HK-2 (cell line): ENCODE measurements around the gene ATXN1L.
"Not testable (repeated sequence)": the region's sequence is repeated elsewhere in the genome, so short reads cannot be mapped to it uniquely, and the experiment has no call there.

Source experiments
- DNase-seq: peaks from one replicate; pipeline ENCODE4 v3.0.0-alpha.2; 2018; ENCODE audit not compliant: unreplicated experiment

ATXN1L gene, protein sequence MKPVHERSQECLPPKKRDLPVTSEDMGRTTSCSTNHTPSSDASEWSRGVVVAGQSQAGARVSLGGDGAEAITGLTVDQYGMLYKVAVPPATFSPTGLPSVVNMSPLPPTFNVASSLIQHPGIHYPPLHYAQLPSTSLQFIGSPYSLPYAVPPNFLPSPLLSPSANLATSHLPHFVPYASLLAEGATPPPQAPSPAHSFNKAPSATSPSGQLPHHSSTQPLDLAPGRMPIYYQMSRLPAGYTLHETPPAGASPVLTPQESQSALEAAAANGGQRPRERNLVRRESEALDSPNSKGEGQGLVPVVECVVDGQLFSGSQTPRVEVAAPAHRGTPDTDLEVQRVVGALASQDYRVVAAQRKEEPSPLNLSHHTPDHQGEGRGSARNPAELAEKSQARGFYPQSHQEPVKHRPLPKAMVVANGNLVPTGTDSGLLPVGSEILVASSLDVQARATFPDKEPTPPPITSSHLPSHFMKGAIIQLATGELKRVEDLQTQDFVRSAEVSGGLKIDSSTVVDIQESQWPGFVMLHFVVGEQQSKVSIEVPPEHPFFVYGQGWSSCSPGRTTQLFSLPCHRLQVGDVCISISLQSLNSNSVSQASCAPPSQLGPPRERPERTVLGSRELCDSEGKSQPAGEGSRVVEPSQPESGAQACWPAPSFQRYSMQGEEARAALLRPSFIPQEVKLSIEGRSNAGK

DNA sequence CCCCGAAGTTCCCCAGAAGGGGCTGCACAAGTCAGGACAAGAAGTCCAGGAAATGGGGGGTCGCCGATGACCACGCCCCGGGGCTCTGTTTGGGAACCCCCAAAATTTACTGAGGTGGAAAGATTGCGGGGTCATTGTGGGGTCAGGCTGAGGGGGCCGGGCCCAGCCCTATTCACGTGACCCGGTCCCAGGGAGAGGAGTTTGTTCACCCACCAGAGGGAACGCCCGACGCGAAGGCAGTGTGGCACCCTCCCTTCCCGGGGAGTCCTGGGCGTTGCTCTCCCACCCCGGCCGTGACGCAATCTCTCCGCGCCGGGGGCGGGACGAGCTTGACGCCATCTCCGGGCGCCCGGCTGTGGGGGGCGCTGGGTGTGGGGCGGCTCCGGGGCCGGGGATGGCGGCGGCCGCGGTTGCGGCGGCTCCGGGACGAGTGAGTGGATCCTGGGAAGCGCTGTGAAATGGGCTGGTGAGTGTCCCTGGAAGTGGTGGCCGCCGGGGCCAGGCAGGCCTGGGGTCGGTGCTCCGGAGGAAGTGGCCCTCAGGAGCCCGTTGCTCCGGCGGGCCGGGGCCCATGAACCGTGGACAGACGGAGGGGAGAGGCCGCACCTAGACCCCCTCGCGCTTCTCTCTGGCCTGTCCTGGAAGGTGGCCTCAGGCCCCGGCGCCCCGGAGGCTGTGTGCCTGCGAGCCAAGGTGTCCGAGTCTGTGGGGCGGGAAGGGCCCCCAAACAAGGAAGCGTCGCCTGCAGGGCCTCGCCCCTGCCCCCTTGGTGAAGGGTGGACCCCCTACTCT is at the start of gene ATXN1L:
Gene ATXN1L (plus strand): TSS at position 338 of the 792 bp plus-strand sequence. CDS start 3,765 bp downstream, outside the sequence.
- DNase-seq, result peak; percentile 90

DNA sequence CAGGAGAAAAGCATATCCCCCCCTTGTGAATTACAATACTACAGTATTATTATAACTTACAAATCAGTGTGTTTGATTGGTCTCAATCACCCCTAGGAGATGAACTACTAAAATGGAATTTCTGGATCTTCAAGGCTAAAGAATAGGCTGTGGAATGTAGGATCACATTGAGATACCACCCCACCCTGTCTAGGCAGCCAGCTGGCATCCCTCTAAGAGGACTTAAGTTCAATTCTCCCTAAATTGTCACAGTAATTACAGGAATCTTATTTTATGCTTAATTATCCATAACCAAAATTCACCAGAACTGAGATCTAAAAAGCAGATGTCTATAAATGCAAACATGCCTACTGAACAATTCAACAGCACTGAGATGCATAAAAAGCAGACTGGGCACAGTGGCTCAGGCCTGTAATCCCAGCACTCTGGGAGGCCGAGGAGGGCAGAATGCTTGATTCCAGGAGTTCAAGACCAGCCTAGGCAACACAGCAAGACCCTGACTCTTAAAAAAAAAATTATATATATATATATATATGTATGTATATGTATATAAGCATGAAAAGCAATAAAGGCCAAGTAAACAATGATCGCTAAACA is 49.2 kb upstream of the ATXN1L start:
- DNase-seq, result no peak

DNA sequence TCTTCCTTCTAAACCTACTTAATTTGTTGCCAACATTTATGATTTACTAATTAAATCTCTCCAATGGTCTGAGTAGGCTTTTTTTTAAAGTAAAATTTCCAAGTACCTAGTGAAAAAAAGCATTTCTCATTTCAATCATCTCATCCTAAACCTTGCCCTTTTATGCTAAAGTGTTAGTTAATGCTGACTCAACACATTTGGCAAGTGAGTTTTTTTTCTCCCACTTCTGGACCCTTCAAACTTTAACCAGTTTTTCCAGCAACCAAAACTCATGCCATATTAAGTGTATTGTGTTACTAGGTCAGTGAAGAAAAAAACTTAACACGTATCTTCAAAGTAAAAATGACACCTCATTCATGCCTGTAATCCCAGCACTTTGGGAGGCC is 42.5 kb upstream of the ATXN1L start:
- no peak for DNase-seq

DNA sequence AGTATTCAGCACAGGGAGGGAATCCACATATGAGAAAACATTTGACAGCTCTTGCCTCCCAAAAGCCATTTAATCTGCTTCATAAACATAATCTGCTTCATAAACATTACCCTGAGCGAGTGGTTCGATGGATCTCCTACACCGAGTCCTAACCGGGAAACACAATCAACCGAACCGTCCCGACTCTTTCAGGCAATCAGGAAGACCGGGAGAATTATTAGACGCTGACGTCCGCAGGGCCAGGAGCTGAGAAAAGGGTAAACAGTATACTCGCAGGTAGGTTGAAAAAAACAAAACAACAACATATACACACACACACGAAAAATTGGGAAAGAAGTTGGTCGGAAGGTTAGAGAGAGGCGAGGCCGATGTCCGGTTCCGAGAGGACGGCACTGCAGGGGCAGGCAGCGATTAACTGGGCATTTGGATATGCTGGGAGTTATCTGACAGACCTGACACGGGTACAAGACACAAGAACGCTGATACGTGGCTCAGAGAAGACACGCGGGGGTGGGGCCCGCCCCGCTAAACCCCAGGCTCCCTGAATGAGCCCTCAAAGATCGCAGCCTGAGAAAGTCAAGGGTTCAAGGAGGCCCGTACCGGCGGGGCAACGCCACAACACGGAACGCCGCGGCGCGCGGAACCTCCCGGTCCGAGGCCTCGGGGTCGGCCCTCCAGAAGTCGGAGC is 37.7 kb upstream of the ATXN1L start:
- peak; percentile 34 for DNase-seq

DNA sequence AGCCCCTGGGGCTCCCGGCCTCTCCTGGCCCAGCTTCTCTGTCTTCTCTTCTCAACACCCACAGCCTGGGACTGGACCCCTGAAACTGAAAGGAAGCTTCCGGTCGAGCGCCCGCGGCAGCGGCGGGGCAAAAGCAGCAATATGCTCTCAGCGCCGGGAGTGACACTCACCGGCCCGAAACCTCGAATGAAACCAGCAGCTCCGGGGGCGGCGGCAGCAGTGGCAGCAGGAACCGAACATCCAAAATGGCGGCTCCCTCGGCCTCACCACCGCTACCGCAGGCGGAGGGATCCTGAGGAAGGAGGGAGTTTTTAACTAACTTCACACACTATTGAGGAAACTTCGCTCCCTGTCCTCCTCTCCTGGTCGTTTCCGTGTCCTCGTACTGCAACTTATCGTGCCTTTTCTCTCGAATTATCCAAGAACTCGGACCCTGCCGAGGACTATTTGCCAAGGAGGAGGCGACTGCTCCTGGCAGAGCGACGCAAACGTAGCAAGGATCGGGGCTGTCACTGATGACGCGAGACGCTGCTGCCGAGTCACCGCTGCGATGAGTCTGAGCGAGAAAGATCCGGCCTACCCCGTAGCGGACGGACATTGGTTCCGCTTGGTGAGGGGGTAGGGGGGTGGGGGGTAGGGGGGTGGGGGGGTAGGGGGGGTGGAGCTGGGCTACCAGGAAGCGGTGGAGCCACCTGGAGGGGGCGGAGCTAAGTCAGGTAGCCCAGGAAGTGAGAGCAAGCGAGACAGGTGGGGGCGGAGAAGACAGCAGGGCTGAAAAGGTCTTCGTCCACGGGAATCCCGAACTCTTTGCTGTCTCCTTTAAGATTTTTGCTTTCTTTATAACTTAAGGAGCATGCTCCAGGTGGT is 37.0 kb upstream of the ATXN1L start, which contains the start of gene AP1G1:
Gene AP1G1 (minus strand): TSS at position 242 of the 867 bp plus-strand sequence. CDS start 19,355 bp downstream, outside the sequence.
- DNase-seq, result peak; percentile 94

DNA sequence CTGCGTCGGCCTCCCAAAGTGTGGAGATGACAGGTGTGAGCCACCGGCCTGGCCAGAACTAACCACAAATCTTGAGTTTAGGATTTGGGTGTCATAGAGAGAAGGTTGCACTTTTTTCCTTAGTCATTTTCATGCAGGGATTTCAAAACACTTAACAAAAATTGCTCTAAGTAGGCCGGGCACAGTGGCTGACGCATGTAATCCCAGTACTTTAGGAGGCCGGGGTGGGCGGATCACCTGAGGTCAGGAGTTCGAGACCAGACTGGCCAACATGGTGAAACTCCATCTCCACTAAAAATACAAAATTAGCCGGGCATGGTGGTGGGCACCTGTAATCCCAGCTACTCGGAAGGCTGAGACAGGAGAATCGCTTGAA is 35.6 kb upstream of the ATXN1L start:
- DNase-seq, result not testable (repeated sequence)

DNA sequence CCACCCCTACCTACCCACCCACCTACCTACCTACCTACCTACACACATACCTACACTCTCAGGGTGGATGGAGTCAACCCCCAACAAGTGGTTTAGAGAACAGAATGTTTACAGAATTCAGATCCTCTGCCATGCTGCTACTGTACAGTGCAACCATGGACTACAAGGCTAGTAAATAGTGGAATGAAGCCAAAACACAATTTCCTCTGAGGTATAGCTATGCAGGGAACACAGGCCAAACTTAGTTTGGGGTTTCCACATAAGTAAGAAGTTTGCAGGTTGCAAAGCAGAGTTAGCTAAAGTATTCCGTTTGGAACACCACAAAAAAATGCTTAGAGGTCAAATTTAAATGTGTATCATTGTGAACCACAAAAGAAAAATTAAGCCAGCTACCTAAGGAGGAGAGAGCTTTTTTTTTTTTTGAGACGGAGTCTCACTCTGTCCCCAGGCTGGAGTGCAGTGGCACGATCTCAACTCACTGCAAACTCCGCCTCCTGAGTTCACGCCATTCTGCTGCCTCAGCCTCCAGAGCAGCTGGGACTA is 34.4 kb upstream of the ATXN1L start:
- no peak for DNase-seq

DNA sequence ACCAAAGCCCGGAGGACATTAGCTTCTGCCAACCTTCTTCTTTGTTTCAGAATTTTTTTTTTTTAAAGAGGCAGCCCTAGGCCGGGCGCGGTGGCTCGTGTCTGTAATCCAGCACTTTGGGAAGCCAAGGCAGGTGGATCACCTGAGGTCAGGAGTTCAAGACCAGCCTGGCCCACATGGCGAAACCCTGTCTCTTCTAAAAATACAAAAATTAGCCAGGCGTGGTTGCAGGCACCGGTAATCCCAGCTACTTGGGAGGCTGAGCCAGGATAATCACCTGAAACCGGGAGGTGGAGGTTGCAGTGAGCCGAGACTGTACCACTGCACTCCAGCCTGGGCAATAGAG is 28.6 kb upstream of the ATXN1L start:
- DNase-seq, result not testable (repeated sequence)

DNA sequence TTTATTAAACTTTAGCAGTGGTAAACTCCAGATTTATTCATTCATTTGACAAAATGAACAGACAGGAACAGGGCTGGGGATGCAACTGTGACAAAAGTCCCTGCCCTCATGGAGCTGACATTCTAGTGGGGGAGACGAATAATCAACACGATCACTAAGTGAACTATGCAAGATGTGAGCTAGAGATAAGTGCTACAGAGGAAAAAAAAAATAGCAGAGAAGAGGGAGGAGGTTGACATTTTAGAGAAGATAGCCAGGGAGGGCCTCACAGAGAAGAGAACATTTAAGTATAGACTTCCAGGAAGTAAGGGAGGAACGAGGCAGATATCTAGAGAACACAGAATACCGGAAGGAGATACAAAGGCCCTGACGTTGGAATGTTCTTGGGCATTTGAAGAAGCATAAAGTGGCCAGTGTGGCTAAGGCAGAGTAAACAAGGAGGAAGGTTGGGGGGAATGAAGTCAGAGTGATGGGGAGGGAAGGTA is 19.2 kb upstream of the ATXN1L start:
- no peak for DNase-seq

DNA sequence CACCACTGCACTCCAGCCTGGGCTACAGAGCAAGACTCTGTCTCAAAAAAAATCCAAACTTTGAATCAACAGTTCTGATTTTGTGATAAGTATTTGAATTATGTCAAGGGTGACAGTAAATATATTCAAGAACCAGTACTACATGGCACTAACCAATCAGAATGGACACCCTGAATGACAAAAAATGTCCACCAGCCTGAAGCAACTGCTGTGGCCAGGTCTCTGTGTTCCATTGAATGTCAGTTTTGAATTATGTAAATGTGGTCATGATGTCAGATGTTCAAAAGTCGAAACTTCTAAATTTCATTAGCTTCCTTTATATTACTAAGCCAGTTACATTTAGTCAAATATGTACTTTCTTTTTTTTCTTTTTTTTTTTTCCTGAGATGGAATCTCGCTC is 15.4 kb upstream of the ATXN1L start:
- DNase-seq, result no peak

DNA sequence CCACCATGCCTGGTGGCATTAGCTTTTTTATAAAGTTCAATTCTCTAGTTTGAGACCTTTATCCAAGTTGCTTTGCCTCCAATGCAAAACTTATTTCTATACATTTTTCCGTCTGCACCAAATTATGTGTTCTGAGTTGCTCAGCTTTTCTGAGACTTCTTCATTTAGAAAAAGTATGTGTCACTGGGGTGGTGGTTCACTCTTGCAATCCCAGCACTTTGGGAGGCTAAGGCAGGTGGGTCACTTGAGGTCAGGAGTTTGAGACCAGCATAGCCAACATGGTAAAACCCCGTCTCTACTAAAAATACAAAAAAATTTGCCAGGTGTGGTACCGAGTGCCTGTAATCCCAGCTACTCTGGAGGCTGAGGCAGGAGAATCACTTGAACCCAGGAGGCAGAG is 14.1 kb upstream of the ATXN1L start:
- DNase-seq, result not testable (repeated sequence)

DNA sequence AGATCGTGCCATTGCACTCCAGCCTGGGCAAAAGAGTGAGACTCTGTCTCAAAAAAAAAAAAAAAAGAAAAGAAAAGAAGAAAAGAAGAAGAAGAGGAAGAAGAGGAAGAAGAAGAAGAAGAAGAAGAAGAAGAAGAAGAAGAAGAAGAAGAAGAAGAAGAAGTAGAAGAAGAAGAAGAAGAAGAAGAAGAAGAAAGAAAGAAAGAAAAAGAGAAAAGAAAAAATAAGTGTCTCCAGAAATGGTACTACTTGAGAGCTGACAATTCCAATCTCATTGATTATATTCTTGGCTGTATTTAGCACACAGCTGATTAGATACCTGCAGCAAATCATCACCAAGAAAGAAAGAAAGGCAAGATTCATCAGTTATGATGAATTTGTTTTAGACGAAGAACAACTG is 13.7 kb upstream of the ATXN1L start:
- DNase-seq, result not testable (repeated sequence)

DNA sequence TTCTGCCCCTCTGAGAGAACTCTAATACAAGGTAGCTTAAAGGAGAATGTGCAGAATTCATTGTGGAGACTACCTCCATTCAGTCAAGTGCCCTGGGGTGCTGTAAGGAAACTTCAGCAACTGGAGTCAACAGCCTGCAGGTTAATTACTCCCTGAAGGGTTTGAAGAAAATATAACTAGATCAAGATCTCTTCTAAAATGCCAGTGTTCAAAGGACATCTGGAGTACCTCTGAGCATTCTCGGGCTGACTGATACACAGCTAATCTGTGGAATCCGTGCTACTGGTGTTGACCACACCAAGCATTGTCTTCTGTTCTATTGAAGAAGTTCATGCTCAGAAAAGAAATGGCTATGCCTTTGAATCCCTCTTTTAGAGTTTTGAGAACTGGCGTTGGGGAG is 11.5 kb upstream of the ATXN1L start:
- DNase-seq, result no peak

DNA sequence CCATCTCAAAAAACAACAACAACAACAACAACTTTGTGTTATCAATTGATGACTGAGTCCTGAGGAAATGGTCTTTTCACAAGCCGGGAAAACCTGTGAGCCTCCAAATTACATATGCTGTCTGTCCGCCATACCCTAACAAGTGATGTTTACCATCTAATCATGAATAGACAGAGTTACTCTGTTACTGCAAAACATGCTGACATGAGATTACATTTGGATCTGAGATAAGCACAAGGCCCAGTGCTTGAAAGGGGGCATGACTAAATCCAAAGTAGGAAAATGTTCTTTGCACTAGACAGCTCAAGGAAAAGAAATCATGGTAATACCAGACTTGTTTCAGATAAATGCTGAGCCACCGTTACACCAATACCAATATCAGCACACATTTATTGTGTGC is 8.6 kb upstream of the ATXN1L start:
- no peak for DNase-seq

DNA sequence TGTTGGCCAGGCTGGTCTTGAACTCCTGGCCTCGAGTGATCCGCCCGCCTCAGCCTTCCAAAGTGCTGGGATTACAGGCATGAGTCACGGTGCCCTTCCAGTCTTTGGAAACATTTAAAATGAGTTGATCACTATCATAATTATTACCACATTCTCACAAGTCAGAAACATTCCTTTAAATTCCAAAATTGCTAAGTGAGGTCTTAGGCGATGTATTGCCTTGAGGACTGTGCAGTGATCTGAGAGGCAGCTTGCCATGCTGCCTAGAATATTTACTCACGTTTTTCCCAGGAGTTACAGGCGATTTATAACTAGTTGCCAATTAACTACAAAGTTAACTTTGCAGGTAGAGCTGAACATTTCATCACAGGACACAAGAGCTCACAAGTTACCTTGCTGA is 5.7 kb upstream of the ATXN1L start:
- DNase-seq, result no peak

DNA sequence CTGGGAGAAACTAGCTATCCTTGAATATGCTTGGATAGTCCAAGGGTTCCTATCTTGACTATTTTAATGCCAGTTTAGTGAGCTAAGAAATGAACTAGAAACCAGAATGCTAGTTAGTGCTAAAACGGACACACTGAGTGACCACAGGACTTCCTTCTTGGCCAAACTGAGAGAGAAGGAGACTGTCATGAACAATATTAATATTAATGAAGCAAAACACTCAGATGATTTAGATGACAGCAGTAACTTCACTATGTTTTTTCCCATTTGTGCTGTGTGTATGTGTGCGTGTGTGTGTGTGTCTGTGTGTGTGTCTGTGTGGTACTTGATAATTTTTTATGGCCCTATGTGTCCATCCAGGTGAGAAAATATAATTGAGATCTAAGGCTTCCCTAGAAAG is 2.2 kb upstream of the ATXN1L start:
- no peak for DNase-seq

DNA sequence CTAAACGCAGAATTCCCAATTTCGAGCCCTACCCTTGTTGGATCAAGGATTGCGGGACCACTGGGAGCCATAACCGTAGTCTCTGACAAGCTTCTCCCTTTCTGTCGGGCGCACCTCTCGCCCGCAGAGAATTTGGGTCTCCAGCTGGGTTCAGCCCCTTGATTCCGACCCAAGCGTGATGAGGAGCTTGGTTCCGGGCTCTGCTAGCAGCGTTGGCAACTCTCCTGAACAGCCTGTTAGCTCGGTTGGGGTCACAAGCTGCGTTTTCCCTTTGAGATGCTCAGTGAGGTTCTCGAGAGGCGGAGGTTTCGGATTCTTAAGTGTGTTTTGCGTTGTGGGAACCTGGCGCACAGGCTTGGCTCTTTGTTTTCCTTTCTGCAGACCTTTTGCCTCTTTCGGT is 655 bp downstream of the ATXN1L start:
- no peak for DNase-seq

DNA sequence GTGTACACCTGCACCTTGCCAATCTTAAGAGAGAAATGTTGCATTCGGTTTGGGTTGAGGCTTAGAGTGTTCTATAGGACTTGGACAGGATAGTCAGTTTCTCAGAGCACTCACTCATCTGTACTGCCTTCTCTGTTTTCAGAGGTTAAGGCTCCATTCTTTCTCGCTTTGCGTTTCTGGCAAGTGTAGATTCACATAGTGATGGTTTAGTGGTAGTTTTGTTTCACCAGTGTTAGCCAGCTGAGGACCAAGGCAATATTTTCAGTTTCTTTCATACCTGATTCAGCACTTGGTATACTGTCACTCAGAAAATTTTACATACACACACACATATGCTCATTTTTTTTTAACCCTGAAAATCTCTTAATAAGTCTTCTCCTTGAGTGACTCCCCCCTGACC is 1.3 kb downstream of the ATXN1L start:
- DNase-seq, result no peak

DNA sequence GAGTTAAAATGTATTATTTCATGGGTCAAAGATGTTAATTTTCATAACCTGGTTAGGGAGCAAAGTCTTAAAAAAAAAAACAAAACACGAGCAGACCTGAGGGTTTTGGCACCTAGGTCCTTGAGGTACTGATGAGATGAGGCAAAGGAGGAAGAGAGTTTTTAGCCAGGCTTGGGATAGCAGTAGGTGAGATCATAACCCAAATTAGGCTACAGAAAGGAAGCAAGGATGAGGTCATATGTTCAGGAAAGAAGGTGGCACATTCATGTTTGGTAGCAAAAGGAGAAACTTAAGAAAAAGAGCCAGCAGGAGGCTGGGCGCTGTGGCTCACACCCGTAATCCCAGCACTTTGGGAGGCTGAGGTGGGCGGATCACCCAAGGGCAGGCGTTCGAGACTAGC is 2.8 kb downstream of the ATXN1L start:
- no peak for DNase-seq

DNA sequence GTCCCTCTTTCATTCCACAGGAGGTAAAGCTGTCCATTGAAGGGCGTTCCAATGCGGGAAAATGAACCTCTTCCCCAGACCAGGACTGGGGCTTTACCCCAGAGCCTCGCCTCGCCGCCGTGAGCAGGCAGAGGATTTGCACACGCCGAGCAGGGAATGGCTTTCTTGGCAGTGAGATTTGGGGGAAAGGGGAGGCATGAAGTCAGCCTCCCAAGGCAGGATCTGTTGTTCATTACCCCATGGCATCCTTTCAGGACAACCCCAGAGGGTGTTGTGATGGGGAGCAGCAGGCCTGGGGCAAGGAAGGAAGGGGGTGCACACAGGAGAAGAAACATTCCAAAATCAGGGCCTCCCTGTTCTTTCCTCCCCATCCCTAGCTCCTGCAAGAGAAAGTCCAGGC is 6.0 kb downstream of the ATXN1L start:
- DNase-seq, result no peak
